Jurkat, Clone E6-1 (cell line): ENCODE results near the gene SLC35E2B.

Experiments
- DNase-seq: peaks from one replicate; pipeline ENCODE4 v3.0.0-alpha.2; 2011; ENCODE audit warnings: low read depth, low spot score
- H3K4me3 ChIP-seq: 2 replicates; pipeline ENCODE4 v1.5.1; 2011; ENCODE audit warnings: mild to moderate bottlenecking, low read length, control low read depth, moderate library complexity

The SLC35E2B gene

DNA sequence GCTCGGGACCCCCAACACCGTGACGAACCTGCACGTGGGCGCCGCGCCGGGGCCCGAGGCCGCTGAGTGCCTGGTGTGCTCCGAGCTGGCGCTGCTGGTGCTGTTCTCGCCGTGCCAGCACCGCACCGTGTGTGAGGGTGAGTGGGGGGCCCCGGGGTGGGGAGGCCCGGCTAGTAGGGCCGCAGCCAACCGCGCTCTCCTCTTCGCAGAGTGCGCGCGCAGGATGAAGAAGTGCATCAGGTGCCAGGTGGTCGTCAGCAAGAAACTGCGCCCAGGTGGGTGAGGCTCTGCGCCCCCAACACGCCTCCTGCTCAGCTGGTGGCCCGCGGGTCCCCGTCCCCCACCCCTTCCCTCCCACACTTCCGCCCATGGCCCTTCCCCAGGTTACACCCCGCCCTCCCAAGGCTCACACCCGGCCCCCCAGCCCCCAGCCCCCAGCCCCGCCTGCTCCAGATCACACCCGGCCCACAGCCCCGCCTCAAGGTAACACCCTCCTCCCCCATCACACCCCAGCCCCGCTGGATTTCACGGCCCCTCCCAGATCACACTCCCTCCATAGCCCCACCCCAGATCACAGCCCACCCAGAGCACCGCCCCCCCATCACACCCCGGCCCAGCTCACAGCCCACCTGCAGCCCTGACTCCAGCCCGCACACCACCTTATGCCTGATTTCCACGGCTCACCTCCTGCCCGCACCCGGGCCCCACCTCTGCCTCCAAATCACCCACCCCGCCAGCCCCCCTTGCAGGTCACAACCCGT is 63.0 kb downstream of the SLC35E2B start:
- DNase-seq = peak; percentile 83
- peak overlapping the region; percentile 58 for H3K4me3 ChIP-seq

DNA sequence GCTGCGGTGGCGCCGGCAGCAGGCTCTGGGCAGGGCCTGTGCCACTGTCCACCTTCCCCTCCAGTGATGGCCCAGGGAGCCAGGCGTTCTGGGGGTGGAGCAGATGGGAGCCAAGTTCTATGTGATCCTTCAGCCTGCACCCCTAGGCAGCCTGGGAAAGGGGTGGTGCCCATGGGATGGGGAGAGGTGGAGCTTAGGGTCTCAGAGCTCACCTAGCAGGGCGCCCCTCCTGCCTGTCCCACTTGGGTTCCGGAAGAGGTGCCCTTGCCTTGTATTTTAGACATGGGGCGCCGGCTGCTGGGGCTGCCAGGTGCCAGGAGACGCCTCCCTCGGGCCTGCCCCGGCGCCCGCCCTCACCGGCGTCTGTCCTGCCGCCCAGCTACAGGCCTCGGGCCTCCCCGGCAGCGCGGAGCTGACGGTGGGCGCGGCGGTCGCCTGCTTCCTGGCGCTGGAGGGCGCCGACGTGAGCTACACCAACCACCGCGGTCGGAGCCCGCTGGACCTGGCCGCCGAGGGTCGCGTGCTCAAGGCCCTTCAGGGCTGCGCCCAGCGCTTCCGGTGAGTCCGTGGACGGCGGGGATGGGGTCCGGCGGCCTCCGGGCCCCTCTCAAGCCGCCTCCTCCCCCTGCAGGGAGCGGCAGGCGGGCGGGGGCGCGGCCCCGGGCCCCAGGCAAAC is 63.7 kb downstream of the SLC35E2B start:
- peak overlapping the region; percentile 58 for H3K4me3 ChIP-seq
- peak; percentile 62 for DNase-seq

DNA sequence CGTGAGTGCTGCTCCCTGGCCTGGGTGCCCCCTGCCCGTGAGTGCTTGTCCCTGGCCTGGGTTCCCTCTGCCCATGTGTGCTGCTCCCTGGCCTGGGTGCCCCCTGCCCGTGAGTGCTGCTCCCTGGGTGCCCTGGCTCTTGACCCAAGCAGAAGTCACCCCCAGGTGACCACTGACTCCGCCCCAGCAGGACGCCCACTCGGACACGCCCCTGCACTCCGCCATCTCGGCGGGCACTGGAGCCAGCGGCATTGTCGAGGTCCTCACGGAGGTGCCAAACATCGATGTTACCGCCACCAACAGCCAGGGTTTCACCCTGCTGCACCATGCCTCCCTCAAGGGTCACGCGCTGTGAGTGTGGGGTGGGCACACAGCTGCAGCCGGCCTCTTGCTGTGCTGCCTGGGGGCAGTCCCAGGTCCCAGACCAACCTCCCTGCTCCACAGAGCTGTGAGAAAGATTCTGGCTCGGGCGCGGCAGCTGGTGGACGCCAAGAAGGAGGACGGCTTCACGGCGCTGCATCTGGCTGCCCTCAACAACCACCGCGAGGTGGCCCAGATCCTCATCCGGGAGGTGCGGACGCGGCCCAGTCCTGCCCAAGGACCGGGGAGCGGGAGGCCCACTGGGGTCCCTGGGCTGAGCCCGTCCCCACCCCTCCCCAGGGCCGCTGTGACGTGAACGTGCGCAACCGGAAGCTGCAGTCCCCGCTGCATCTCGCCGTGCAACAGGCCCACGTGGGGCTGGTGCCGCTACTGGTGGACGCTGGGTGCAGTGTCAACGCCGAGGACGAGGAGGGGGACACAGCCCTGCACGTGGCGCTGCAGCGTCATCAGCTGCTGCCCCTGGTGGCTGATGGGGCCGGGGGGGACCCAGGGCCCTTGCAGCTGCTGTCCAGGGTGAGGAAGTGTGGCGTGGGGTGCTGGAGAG is 64.5 kb downstream of the SLC35E2B start:
- DNase-seq = no peak

DNA sequence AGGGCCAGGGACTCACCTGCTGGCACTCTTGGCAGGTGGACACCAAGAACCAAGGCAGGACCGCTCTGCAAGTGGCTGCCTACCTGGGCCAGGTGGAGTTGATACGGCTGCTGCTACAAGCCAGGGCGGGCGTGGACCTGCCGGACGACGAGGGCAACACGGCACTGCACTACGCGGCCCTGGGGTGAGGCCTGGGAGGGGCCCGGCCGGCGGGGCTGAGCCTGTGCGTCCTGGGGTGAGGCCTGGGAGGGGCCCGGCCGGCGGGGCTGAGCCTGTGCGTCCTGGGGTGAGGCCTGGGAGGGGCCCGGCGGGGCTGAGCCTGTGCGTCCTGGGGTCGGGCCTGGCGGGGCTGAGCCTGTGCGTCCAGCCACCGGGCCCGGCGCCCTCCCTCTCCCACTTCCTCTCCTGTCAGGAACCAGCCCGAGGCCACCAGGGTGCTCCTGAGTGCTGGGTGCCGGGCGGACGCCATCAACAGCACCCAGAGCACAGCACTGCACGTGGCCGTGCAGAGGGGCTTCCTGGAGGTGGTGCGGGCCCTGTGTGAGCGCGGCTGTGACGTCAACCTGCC is 65.2 kb downstream of the SLC35E2B start:
- no peak overlapping the region for H3K4me3 ChIP-seq
- DNase-seq = no peak

More for the DNA sequence above, 64.5 kb downstream of the SLC35E2B start:
- peak overlapping the region; percentile 58 for H3K4me3 ChIP-seq

DNA sequence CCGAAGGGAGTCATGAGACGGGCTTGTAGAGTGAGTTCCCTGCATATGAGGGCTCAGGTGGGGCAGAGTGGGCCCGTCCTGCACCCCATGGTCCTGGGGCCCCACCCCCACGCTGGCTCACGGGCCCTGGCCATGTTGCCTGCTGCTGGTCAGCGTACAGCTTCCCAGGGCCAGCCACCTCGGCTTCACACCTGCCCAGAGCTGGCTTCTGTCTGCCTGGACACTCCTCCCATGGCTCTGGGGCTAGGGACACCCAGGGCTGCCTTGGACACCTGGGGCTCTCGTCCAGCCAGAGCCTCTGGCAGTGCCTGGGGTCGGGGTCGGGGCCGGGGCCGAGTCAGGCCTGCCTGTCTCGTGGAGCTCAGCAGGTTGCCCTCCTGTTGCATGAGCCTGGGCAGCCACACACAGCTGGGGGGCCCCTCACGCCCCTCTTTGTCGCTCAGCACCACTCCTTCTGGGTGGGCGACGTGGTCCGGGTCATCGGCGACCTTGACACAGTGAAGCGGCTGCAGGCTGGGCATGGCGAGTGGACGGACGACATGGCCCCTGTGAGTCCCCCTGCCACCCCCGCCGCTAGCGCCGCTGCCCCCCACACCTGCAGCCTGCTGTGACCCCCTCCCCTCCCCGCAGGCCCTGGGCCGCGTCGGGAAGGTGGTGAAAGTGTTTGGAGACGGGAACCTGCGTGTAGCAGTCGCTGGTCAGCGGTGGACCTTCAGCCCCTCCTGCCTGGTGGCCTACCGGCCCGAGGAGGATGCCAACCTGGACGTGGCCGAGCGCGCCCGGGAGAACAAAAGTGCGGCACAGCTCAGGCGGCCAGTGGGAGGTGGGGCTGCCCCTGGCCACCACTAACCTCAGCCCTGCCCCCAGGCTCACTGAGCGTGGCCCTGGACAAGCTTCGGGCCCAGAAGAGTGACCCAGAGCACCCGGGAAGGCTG is 66.1 kb downstream of the SLC35E2B start:
- no peak overlapping the region for H3K4me3 ChIP-seq
- no peak for DNase-seq

DNA sequence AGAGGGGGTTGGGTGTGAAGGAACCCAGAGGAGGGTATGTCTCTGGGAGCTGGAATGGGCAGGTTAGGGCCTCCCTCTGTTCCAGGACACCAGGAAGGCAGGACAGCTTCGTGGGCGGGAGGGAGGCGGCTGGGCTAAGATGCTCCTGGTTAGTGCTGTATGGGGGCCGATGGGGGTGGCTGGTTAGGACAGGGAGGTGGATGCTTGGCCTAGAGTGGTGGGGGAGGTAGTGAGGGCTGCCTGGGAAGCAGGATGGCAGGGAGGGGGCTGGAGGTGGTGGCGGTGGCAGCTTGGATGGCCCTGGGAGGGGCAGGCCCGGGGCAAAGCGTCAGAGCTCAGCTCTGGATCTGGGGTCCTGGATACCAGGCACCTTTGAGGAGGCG is 66.8 kb downstream of the SLC35E2B start:
- DNase-seq = no peak
- H3K4me3 ChIP-seq = no peak overlapping the region

DNA sequence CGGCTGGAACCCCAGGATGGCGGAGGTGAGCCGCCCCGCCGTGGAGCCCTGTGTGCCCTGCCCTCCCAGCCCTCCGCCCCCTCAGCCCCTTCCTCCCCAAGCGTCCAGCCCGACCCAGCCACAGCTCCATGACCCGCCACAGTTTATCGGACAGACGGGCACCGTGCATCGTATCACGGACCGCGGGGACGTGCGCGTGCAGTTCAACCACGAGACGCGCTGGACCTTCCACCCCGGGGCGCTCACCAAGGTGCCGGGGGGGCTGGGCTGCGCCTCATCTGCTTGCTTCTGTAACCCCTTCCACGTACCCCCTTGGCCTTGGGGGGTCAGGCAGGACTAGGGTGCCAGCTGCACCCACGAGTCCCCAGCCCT is 67.2 kb downstream of the SLC35E2B start:
- no peak overlapping the region for H3K4me3 ChIP-seq
- no peak for DNase-seq

DNA sequence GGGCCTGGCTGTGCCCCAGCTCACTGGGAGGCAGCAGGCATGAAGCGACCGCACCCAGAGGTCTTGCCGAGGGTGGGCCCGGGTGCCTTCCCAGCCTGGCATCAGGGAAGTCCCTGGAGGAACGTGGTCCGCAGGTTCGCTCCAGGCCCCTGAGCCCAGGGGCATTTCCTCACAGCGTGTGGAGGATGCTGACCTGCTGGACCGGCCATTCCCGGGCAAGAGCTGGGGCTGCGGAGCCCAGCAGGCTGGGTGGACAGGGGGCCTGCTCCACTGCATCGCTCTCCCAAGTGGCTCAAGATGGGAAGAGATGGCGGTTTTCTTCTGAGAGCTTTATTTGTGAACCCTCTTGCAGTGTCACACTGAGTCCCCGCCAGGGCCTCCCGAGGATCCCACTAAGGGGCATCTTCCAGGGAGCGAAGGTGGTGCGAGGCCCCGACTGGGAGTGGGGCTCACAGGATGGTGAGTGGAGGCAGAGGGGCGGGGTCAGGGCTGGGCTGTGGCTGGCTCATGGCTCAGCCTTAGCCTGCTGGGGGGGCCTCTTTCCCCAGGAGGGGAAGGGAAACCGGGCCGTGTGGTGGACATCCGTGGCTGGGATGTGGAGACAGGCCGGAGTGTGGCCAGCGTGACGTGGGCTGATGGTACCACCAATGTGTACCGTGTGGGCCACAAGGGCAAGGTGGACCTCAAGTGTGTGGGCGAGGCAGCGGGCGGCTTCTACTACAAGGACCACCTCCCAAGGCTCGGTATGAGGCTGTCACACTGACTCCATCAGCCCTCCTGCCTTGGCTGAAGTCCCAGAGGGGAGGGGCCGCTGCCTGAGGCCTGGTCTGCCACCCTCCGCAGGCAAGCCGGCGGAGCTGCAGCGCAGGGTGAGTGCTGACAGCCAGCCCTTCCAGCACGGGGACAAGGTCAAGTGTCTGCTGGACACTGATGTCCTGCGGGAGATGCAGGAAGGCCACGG is 67.9 kb downstream of the SLC35E2B start:
- DNase-seq = no peak

DNA sequence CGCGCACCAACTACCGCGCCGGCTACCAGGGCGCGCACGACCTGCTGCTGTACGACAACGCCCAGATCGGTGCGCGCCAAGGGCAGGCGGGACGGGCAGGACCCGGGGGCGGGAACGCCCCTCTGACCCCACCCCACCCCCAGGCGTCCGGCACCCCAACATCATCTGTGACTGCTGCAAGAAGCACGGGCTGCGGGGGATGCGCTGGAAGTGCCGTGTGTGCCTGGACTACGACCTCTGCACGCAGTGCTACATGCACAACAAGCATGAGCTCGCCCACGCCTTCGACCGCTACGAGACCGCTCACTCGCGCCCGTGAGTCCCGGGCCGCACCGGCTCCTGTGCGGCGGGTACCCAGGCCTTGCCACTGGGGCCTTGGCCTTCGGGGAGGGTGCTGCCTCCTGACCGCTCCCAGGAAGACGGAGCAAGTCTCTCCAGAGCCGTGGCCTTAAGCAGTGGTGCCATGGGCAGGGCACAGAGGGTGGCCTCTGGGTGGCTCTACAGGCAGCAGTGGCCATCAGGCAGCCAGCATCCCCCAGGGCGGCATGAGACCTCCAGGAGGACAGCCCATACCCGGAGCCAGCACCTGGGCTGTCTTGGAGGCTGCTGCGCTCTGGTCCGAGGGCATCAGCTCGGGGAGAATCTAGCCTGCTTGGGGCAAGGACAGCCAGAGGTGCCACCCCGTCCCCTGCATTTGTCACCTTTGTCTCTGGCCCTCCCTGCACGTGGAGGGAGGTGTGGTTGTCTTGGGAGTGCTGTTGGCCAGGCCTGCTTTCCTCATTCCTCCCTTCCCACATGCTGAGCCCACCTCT is 68.8 kb downstream of the SLC35E2B start:
- no peak overlapping the region for H3K4me3 ChIP-seq
- no peak for DNase-seq

More for the DNA sequence above, 67.9 kb downstream of the SLC35E2B start:
- no peak overlapping the region for H3K4me3 ChIP-seq

DNA sequence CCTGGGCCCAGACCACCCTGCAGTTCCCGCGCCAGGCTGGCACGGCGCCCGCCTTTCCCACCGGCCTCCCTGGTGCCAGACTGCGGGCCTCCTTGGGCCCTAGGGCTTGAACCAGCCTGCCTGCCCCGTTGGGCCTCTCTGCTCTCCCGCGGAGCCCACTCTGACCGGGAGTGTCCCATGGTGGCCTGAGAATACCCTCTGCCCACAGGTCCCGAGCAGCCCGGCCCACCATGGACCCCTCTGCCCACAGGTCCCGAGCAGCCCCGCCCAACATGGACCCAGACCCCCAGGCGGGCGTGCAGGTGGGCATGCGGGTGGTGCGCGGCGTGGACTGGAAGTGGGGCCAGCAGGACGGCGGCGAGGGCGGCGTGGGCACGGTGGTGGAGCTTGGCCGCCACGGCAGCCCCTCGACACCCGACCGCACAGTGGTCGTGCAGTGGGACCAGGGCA is 69.4 kb downstream of the SLC35E2B start:
- no peak overlapping the region for H3K4me3 ChIP-seq
- DNase-seq = no peak

DNA sequence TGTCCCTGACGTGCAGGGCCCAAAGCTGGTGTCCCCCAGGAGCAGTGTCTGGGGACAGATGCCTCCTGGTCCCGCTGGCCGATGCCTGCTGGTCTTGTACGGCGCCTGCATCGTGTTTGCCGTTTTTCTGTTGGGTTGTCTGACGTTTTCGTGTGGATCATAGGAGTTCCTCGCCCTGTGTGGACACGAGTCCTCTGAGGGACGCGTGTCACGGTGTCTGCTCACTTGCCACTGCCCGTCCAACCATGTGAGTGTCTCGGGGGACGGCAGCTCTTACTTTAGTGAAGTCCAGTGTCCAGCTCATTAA is 69.9 kb downstream of the SLC35E2B start:
- H3K4me3 ChIP-seq = no peak overlapping the region
- no peak for DNase-seq

DNA sequence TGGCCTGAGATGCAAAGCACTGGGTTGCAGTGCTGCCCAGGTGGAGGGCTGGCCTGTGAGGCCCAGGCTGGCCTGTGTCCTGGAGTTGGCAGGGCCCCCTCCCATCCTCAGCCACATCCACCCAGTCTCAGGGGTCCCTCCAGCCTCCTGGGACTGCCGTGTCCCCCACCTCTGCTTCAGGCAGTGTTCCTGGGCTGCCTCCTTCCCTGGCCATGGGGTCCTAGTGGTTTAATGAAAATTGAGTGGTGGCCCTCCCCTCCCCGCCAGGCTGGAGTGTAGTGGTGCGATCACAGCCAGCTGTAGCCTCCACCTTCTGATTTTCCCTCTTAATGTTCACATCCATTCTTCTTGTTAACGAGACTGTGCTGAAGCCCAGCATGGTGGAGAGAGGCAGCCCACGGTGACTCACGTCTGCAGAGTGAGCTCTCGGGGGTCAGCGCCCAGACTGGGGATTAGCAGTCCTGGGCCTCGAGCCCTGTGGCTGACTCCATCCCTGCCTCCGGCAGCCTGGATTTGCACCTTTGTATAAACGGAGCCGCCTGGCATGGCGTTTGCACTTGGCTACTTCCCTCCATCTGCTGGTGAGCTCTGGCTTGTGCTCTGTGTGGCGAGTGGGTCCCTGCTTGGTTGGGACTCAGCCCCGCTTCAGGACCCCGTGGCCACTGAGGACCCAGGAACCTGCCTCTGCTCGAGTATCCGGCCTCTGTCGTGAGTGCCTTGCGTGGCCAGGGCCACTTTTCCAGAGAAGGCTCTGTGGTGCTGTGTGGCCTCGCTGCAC is 70.4 kb downstream of the SLC35E2B start:
- no peak overlapping the region for H3K4me3 ChIP-seq
- no peak for DNase-seq

DNA sequence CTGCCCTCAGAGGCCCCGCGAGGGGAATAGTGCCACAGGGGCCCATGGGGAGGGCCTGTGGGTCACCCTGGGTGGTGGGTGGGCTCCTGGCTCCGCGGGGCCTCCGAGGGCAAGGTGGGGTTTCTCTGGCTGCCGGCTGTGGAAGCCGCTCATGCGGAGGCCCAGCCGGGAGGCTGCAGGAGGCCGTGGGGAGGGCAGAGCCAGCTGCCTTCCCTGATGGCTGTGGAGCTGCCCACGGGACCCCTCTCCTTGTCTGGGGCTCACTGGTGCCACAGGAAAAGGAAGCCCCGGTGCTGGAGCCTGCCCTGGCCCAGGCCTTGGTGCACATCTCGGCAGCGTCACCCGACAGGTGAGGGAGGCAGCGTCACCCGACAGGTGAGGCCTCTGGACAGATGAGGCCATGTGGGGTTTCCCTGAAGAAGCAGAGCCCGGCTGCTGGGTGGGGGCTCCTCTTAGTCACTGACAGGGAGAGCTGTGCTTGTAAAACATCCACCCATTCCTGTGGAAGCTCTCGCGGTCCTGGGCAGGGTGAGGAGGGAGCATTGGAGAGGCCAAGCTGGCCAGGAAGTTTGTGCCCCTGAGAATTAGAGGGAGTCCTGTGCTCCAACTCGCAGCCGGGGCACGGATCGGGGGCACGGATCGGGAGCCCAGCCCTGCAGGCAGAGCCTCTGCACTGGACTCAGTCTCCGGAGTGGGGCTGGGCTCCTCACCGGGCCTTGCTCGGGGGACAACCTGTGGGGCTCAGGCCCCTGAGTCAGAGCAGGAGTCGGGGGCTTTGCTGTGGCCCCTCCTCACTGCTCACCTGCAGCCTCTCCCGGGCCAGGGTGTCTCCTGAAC is 71.2 kb downstream of the SLC35E2B start:
- no peak overlapping the region for H3K4me3 ChIP-seq
- DNase-seq = no peak

DNA sequence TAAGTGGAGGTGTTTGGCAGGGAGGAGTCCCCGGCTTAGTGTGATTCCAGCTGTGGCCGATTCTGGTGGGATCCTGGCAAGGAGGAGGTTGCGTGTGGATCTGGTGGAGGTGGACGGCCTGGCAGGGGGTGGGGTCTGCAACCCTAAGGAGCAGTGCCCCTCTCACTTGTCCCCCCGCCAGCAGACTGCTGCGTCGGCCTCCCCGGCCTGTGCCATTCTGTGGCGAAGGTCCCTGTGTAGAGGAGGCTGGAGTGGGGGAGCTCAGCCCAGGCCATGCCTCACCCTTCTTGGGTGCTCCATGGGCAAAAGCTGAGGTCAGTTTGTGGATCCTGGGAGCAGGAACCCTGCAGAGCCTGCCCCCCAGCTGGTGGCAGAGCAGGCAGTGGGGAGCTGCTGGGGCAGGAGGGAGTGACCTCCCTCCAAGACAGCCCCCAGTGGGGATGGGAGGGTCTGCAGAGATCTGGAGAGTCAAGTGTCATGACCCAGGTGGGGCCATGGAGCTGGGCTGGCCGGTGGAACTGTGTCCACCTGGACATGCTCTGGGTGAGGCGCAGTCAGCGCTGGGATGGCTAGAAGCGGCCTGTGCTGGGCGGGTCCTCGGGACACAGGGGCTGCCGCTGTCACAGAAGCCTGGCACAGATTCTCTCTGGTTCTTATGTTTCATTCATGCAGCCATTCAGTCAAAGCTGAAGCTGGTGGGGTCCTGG is 72.0 kb downstream of the SLC35E2B start:
- H3K4me3 ChIP-seq = no peak overlapping the region
- no peak for DNase-seq
